ENCODE results near the gene SYT4.

SYT4 gene

DNA sequence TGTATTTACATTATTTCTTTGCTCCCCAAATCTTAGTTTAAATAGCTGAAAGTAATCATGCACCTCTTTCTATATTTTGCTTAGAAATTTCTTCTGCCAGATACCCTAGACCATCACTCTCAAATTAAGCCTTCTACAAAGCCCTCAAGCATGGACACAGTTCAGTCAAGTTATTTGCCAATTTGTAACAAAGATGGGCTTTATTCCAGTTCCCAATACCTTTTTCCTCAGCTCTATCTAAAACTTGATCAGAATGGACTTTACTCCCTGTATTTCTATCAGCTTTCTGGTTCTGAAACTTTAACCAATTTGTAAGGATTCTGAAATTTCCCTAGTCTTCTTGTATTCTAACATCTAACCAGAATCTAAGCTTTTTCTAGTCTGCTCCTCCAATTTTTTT is 56.6 kb downstream of the SYT4 start:
- Histone ChIP-seq H3K27me3 (ENCODE audit: insufficient read depth, low read length) (no peaks in the 10 kb centered on the region), H3K4me3 (ENCODE audit: low read length) (no peak overlapping the region), H3K9ac (ENCODE audit: low read depth, low read length) (no peak overlapping the region), H3K9me3 (ENCODE audit: insufficient read depth, low read depth, low read length) (no peaks in the 10 kb centered on the region), H3K36me3 (ENCODE audit: insufficient read depth, low read length) (no peaks in the 10 kb centered on the region), H3K27ac (ENCODE audit: low read depth, low read length) (no peak overlapping the region), H3K4me1 (ENCODE audit: insufficient read depth, low read length) (0 out of 2 replicates have a peak, but pooled peaks cover 5% of the 10 kb centered on the region)
